ENCODE measurements around the gene HMCN2.

HMCN2 gene

GRCh38 chr9:130478736-130479575, 213.4 kb downstream of the HMCN2 start:
- no peak for DNase-seq

- no peak for DNase-seq
Measured at GRCh38 chr9:130479587-130479986, 214.0 kb downstream of the HMCN2 start.

GRCh38 chr9:130480673-130481072, 215.1 kb downstream of the HMCN2 start:
- no peak for DNase-seq

- no peak for DNase-seq
Measured at GRCh38 chr9:130482463-130482862, 216.9 kb downstream of the HMCN2 start.

GRCh38 chr9:130483371-130483971, 217.9 kb downstream of the HMCN2 start:
- no peak for DNase-seq

All from SIG-M5 (cell line).